DOHH2 (cell line): Measurements from ENCODE around the gene CALML3.

Source experiments
- H3F3A ChIP-seq: fragments of 200-600 bp; sonication (generic), shearing (Covaris generic); 2 replicates; pipeline ENCODE4 v1.6.0; 2016; ENCODE audit warnings: antibody characterized with exemption, mild to moderate bottlenecking; ENCODE audit not compliant: control insufficient read depth, insufficient read depth
- H3K27ac ChIP-seq: fragments of 200-600 bp; sonication (generic); 2 replicates; pipeline ENCODE4 v1.5.1; 2014; ENCODE audit warnings: low read depth, mild to moderate bottlenecking, low read length, moderate library complexity
- H3K27me3 ChIP-seq: fragments of 200-600 bp; sonication (generic); 2 replicates; pipeline ENCODE4 v1.6.1; 2014; ENCODE audit warnings: mild to moderate bottlenecking, low read length, mixed read lengths; ENCODE audit not compliant: control insufficient read depth
- H3K36me3 ChIP-seq: fragments of 200-600 bp; sonication (generic); 2 replicates; pipeline ENCODE4 v1.6.1; 2014; ENCODE audit warnings: mild to moderate bottlenecking, low read length, moderate library complexity, mixed read lengths; ENCODE audit not compliant: control insufficient read depth
- H3K4me1 ChIP-seq: fragments of 200-600 bp; sonication (generic); 2 replicates; pipeline ENCODE4 v1.6.1; 2014; ENCODE audit warnings: mild to moderate bottlenecking, low read length, mixed read lengths; ENCODE audit not compliant: control insufficient read depth
- H3K4me2 ChIP-seq: fragments of 200-600 bp; sonication (generic); 2 replicates; pipeline ENCODE4 v1.6.0; 2014; ENCODE audit warnings: mild to moderate bottlenecking, low read length, moderate library complexity
- H3K4me3 ChIP-seq: fragments of 200-600 bp; sonication (generic); 2 replicates; pipeline ENCODE4 v1.5.1; 2014; ENCODE audit warnings: mild to moderate bottlenecking, low read length, mixed read lengths
- H3K79me2 ChIP-seq: fragments of 200-600 bp; sonication (generic); 2 replicates; pipeline ENCODE4 v1.6.1; 2014; ENCODE audit warnings: mild to moderate bottlenecking, low read length, mixed read lengths; ENCODE audit not compliant: control insufficient read depth
- H3K9me2 ChIP-seq: fragments of 200-600 bp; sonication (generic); replicated peaks from 2 replicates; pipeline ENCODE4 v1.6.1; 2014; ENCODE audit warnings: mild to moderate bottlenecking, low read length, mixed read lengths; ENCODE audit not compliant: control insufficient read depth
- H3K9me3 ChIP-seq: fragments of 200-600 bp; sonication (generic); 2 replicates; pipeline ENCODE4 v1.6.1; 2014; ENCODE audit warnings: antibody characterized with exemption, low read length, mixed read lengths; ENCODE audit not compliant: control insufficient read depth, insufficient read depth
- H4K20me1 ChIP-seq: fragments of 200-600 bp; sonication (generic); 2 replicates; pipeline ENCODE4 v1.6.0; 2014; ENCODE audit warnings: low read depth, mild to moderate bottlenecking, antibody characterized with exemption, low read length, moderate library complexity; ENCODE audit not compliant: control insufficient read depth, insufficient read depth
- CTCF ChIP-seq: fragments of 200-600 bp; sonication (generic); IDR thresholded peaks from one replicate; pipeline ENCODE4 v1.5.1; 2014; ENCODE audit warnings: antibody characterized with exemption, mild to moderate bottlenecking, low read depth, low read length; ENCODE audit not compliant: poor library complexity, severe bottlenecking
- EZH2phosphoT487 ChIP-seq: fragments of 200-600 bp; sonication (generic); IDR thresholded peaks from 2 replicates; pipeline ENCODE4 v1.6.1; 2017; ENCODE audit warnings: borderline replicate concordance, mild to moderate bottlenecking, antibody characterized with exemption, low read length, moderate library complexity, mixed read lengths

The CALML3 gene

GRCh38 chr10:5540891-5541290 lies 16.1 kb downstream of the CALML3 start:
- Histone ChIP-seq H3K4me3 (no peak overlapping the region), H3K36me3 (no peaks in the 10 kb centered on the region), H3K9me3 (peaks cover 4% of the 10 kb centered on the region; the same call in 1 of the 2 replicates), H3K9me2 (no peaks in the 10 kb centered on the region), H3F3A (no peaks in the 10 kb centered on the region), H3K27me3 (peaks cover 16% of the 10 kb centered on the region; the same call in 1 of the 2 replicates), H3K79me2 (no peaks in the 10 kb centered on the region), H3K4me2 (no peak overlapping the region), H4K20me1 (no peaks in the 10 kb centered on the region), H3K4me1 (no peaks in the 10 kb centered on the region), H3K27ac (no peak overlapping the region)
- TF ChIP-seq EZH2phosphoT487 (no peak), CTCF (no peak)

- H3K4me2 ChIP-seq, result no peak overlapping the region
- H3K27ac ChIP-seq, result no peak overlapping the region
- no peaks in the 10 kb centered on the region for H3K36me3 ChIP-seq
- peaks cover 16% of the 10 kb centered on the region; the same call in 1 of the 2 replicates for H3K27me3 ChIP-seq
- TF ChIP-seq EZH2phosphoT487 (no peak), CTCF (no peak)
- no peaks in the 10 kb centered on the region for H3K79me2 ChIP-seq
- no peaks in the 10 kb centered on the region for H3K4me1 ChIP-seq
- peaks cover 4% of the 10 kb centered on the region; the same call in 1 of the 2 replicates for H3K9me3 ChIP-seq
- no peaks in the 10 kb centered on the region for H4K20me1 ChIP-seq
- H3K4me3 ChIP-seq, result no peak overlapping the region
- H3F3A ChIP-seq, result no peaks in the 10 kb centered on the region
- H3K9me2 ChIP-seq, result no peaks in the 10 kb centered on the region
Observed at GRCh38 chr10:5542100-5542499, 17.3 kb downstream of the CALML3 start.

- H3K27ac ChIP-seq, result no peak overlapping the region
- no peaks in the 10 kb centered on the region for H3F3A ChIP-seq
- H3K9me2 ChIP-seq, result no peaks in the 10 kb centered on the region
- no peaks in the 10 kb centered on the region for H3K4me1 ChIP-seq
- H4K20me1 ChIP-seq, result no peaks in the 10 kb centered on the region
- H3K4me2 ChIP-seq, result no peak overlapping the region
- H3K79me2 ChIP-seq, result no peaks in the 10 kb centered on the region
- peaks cover 4% of the 10 kb centered on the region; the same call in 1 of the 2 replicates for H3K9me3 ChIP-seq
- no peaks in the 10 kb centered on the region for H3K36me3 ChIP-seq
- H3K4me3 ChIP-seq, result no peak overlapping the region
- peaks cover 15% of the 10 kb centered on the region; the same call in 1 of the 2 replicates for H3K27me3 ChIP-seq
- TF ChIP-seq CTCF (no peak), EZH2phosphoT487 (no peak)
Observed at GRCh38 chr10:5543623-5544022, 18.9 kb downstream of the CALML3 start.
